ENCODE results near the gene MCF2. TPM values are rescaled to one million over a fixed set of nuclear protein-coding genes. Genes with fewer than 3 reads are reported as not detected.

MCF2 gene
- total and polyA plus RNA-seq, 7 donors, result 0.14 to 0.31 TPM; not detected in 5

- TF ChIP-seq, protein P1, sequence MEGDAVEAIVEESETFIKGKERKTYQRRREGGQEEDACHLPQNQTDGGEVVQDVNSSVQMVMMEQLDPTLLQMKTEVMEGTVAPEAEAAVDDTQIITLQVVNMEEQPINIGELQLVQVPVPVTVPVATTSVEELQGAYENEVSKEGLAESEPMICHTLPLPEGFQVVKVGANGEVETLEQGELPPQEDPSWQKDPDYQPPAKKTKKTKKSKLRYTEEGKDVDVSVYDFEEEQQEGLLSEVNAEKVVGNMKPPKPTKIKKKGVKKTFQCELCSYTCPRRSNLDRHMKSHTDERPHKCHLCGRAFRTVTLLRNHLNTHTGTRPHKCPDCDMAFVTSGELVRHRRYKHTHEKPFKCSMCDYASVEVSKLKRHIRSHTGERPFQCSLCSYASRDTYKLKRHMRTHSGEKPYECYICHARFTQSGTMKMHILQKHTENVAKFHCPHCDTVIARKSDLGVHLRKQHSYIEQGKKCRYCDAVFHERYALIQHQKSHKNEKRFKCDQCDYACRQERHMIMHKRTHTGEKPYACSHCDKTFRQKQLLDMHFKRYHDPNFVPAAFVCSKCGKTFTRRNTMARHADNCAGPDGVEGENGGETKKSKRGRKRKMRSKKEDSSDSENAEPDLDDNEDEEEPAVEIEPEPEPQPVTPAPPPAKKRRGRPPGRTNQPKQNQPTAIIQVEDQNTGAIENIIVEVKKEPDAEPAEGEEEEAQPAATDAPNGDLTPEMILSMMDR (IDR thresholded peaks at IDR 0.05), result no peak
- H3K4me1 ChIP-seq, result no peaks in the 10 kb centered on the region
- H3K27ac ChIP-seq, result no peak overlapping the region
- H3K4me3 ChIP-seq, result no peak overlapping the region
- H3K9me3 ChIP-seq, result no peaks in the 10 kb centered on the region
- no peaks in the 10 kb centered on the region for H3K36me3 ChIP-seq (ENCODE audit: insufficient read depth in 1 of 2, low read depth in 1 of 2)
- ATAC-seq, result no peak
- no peak for DNase-seq
- peaks cover 0 to 4% (median 0%) of the 10 kb centered on the region in 3 donors for H3K27me3 ChIP-seq (ENCODE audit: insufficient read depth in 3 of 3, low read length in 2 of 3)
- intact Hi-C loops (cut with DNase I), result no loop called here
- WGBS, 3 donors, result 44 to 56% (median 49%) methylated on average over 5 of the region's 5 CpGs
These were observed 12.2 kb upstream of the MCF2 start for GRCh38 chrX:139720136-139720535.

DNA sequence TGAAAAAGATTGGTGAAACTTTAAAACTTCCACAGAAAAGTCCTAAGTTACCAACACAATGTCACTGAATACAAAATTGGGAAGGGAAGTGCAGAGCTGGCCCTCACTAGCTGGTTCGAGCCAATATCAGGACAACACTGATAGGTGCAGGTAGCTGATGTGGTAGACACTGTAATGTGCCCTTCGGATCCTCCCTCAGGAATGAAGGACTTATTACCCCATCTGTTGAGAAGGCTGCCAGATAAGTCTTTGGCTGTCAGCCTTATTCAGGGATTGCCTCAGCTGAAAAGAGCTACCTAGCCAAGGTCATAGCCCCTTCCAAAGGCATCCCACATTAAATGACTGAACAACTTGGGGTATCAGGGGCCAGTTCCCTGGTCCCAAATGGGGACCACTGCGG lies 5.3 kb downstream of the MCF2 start:
- TF ChIP-seq, protein P1 (IDR thresholded peaks at IDR 0.05), result no peak
- no peak for DNase-seq
- Histone ChIP-seq H3K4me3 (no peak overlapping the region), H3K27ac (no peak overlapping the region), H3K27me3 (ENCODE audit: insufficient read depth in 3 of 3, low read length in 2 of 3) (no peaks in the 10 kb centered on the region), H3K36me3 (ENCODE audit: insufficient read depth in 1 of 2, low read depth in 1 of 2) (no peaks in the 10 kb centered on the region), H3K9me3 (no peaks in the 10 kb centered on the region), H3K4me1 (no peaks in the 10 kb centered on the region)
- WGBS, 3 donors, result 81 to 87% (median 83%) methylated on average over 3 of the region's 3 CpGs
- intact Hi-C loops (cut with DNase I), result no loop called here
- no peak for ATAC-seq

DNA sequence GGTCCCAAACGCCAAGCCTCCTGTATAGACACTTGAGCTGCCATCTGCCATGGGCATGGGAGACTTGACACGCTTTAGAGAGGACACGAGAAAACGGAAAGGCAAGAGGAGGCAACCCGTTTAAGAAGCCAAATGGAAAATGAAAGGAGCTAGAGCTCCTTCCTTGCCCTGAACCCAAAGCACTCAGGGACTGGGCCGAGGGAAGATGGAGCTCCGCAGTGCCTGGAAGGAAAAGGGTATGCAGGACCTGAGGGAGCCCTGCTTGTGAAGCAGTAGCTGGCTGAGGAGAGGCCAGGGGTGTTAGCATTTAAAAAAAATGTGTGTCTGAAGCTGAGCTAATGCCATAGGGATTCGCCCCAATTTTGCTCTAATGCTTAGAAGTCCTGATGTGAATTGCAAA lies 15.1 kb downstream of the MCF2 start:
- no peaks in the 10 kb centered on the region for H3K9me3 ChIP-seq
- no peaks in the 10 kb centered on the region for H3K36me3 ChIP-seq (ENCODE audit: insufficient read depth in 1 of 2, low read depth in 1 of 2)
- no peak for DNase-seq
- no peak for ATAC-seq
- H3K4me3 ChIP-seq, result peak overlapping the region; percentile 57
- 24 to 36% (median 35%) methylated on average over 8 of the region's 8 CpGs for WGBS, 3 donors
- intact Hi-C loops (cut with DNase I), result no loop called here
- no peaks in the 10 kb centered on the region for H3K4me1 ChIP-seq
- peaks cover 0 to 18% (median 0%) of the 10 kb centered on the region in 3 donors for H3K27me3 ChIP-seq (ENCODE audit: insufficient read depth in 3 of 3, low read length in 2 of 3)
- TF ChIP-seq, protein P1 (IDR thresholded peaks at IDR 0.05), result no peak
- H3K27ac ChIP-seq, result no peak overlapping the region

DNA sequence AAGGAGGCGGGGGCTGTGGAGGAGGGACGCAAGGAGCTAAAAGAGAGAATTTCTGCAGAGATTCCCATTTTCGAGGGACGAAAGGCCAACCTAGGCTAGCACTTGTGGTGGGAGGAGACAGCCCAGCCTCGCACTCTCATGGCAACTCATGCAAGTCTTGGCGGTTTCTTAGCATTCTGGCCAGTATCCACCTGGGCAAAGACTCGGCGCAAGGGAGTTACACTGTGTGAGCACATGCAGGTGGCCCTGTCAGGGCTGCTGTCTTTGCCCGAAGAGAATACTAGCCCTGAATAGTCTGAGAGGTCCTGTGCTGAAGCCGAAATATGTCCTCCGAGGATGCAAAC lies 15.5 kb downstream of the MCF2 start:
- H3K4me3 ChIP-seq, result peak overlapping the region; percentile 57
- no peak overlapping the region for H3K27ac ChIP-seq
- H3K27me3 ChIP-seq (ENCODE audit: insufficient read depth in 3 of 3, low read length in 2 of 3), result peaks cover 0 to 18% (median 0%) of the 10 kb centered on the region in 3 donors
- H3K36me3 ChIP-seq (ENCODE audit: insufficient read depth in 1 of 2, low read depth in 1 of 2), result no peaks in the 10 kb centered on the region
- ATAC-seq (no peak), DNase-seq (no peak)
- intact Hi-C loops (cut with DNase I), result no loop called here
- H3K9me3 ChIP-seq, result no peaks in the 10 kb centered on the region
- TF ChIP-seq, protein P1 (IDR thresholded peaks at IDR 0.05), result no peak
- 10 to 51% (median 17%) methylated on average over 8 to 11 of the region's 11 CpGs for WGBS, 3 donors
- H3K4me1 ChIP-seq, result no peaks in the 10 kb centered on the region

- H3K4me3 ChIP-seq, result peak overlapping the region; percentile 57
- H3K27ac ChIP-seq, result no peak overlapping the region
- WGBS, 3 donors, result 1 to 22% (median 4%) methylated on average over 5 to 51 of the region's 52 CpGs
- intact Hi-C loops (cut with DNase I), result no loop called here
- TF ChIP-seq, protein P1 (IDR thresholded peaks at IDR 0.05), result no peak
- H3K4me1 ChIP-seq, result no peaks in the 10 kb centered on the region
- peaks cover 0 to 18% (median 0%) of the 10 kb centered on the region in 3 donors for H3K27me3 ChIP-seq (ENCODE audit: insufficient read depth in 3 of 3, low read length in 2 of 3)
- H3K36me3 ChIP-seq (ENCODE audit: insufficient read depth in 1 of 2, low read depth in 1 of 2), result no peaks in the 10 kb centered on the region
- DNase-seq, result peak in 1 of 2 donors; percentile 49
- no peaks in the 10 kb centered on the region for H3K9me3 ChIP-seq
- ATAC-seq, result peak in 1 of 4 donors; percentile 11
These were observed 16.0 kb downstream of the MCF2 start for GRCh38 chrX:139691843-139692505.

Data from psoas muscle (tissue), 8 donors.